Stomach (tissue), 19 donors: ENCODE data around the gene ATF3. TPM values are rescaled to one million over a fixed set of nuclear protein-coding genes. Genes with fewer than 3 reads are reported as not detected.

ENCODE experiments used
- DNase-seq, 2 donors: peaks; one replicate each; pipeline versions ENCODE4 v3.0.0 to v3.0.0-alpha.2; 2013 to 2019
- H3K27ac ChIP-seq, 5 donors: fragments of 200-600 bp in 4 of 5; sonication (generic) in 4 of 5; one replicate each; pipeline ENCODE4 v1.5.1; 2013 to 2019; ENCODE audit warnings: mild to moderate bottlenecking in 1 of 5, moderate library complexity in 1 of 5
- H3K27me3 ChIP-seq, 3 donors: fragments of 200-600 bp; sonication (generic); one replicate each; pipeline ENCODE4 v1.5.1; 2017 to 2019; ENCODE audit warnings: mixed run types in 1 of 3
- H3K36me3 ChIP-seq, 4 donors: fragments of 200-600 bp; sonication (generic); 1 replicate in 3 of 4; 2 replicates in 1 of 4; pipeline ENCODE4 v1.5.1; 2016 to 2019
- H3K4me1 ChIP-seq, 4 donors: fragments of 200-600 bp; sonication (generic); one replicate each; pipeline ENCODE4 v1.5.1; 2016 to 2019
- H3K4me3 ChIP-seq, 4 donors: fragments of 200-600 bp; sonication (generic) in 3 of 4; one replicate each; pipeline ENCODE4 v1.5.1; 2016 to 2019; ENCODE audit warnings: mild to moderate bottlenecking in 1 of 4
- H3K9me3 ChIP-seq, 4 donors: fragments of 200-600 bp; sonication (generic); one replicate each; pipeline ENCODE4 v1.5.1; 2016 to 2019
- EP300 ChIP-seq: sonication (generic); formaldehyde crosslinking; IDR thresholded peaks from one replicate; pipeline ENCODE4 v1.6.1; 2017; ENCODE audit warnings: antibody characterized with exemption
- POLR2A ChIP-seq, 4 donors: fragments of 450-650 bp; IDR thresholded peaks; one replicate each; pipeline ENCODE4 v1.6.1; 2016; ENCODE audit warnings: antibody characterized with exemption in 4 of 4, control low read depth in 2 of 4, mild to moderate bottlenecking in 1 of 4, moderate library complexity in 1 of 4
- POLR2AphosphoS5 ChIP-seq, 3 donors: sonication (generic); formaldehyde crosslinking; IDR thresholded peaks; one replicate each; pipeline ENCODE4 v1.6.1; 2016; ENCODE audit warnings: antibody characterized with exemption in 3 of 3
- WGBS, 5 donors: extraction: QIAGEN DNeasy Blood & Tissue Kit in 3 of 5; methylation state at CpG; one replicate each; pipeline versions ENCODE4 v1.1.5 to v1.1.7; 2013 to 2018; 5-methylcytosine and 5-hydroxymethylcytosine counted together
- intact Hi-C: fragments of 100-400 bp; cut with DNase I; formaldehyde crosslinking; loops from one replicate; pipeline ENCODE4 v1.15.1; 2023; ENCODE audit warnings: low total_unique reads
- long read RNA-seq, 10 donors: transcript quantifications; one replicate each; lab custom pipeline, GENCODE V29; 2026
- polyA plus RNA-seq, 3 donors: library from polyadenylated mRNA; stranded (reverse); fragments of 200-250 nt; gene quantifications; one replicate each; pipeline ENCODE4 v1.2.3, GENCODE V29; 2013
- total RNA-seq, 5 donors: library from RNA; depleted of rRNA; stranded (reverse); fragments of >200 nt; gene quantifications; one replicate each; pipeline versions ENCODE4 v1.1.0 to v1.2.3, GENCODE V29; 2014 to 2016
- TF ChIP-seq, protein P1 (sequence below), 7 experiments: fragments of 450-650 bp in 4 of 7; fragments of 200-600 bp in 3 of 7; sonication (generic) in 3 of 7; IDR thresholded peaks; one replicate each; pipeline ENCODE4 v1.5.1; 2016 to 2019; ENCODE audit warnings: antibody characterized with exemption in 7 of 7, control low read depth in 2 of 7, mild to moderate bottlenecking in 1 of 7
- donor health status: healthy with polysubstance abuse.
- donor health status: Bipolar disorder and iron deficiency.
- donor health status: healthy.

ATF3 gene
- 10 to 100 TPM in 4 of 5 donors, not detected in 1; 14.0 to 59.8 (median 24.3) TPM for total RNA-seq
- 10 to 100 TPM; 19.9 to 60.2 (median 33.0) TPM for polyA plus RNA-seq
- long read RNA-seq, donor 1, result 0 reads
- long read RNA-seq, donor 2, result 0 reads
- long read RNA-seq, donor 3, transcript ATF3-202 (4 exons, 2,033 nt), result major isoform, 15 of 36 reads
- long read RNA-seq, donor 3, transcript ATF3-210 (3 exons, 581 nt), result minor isoform, 7 of 36 reads
- long read RNA-seq, donor 3, transcript ATF3-208 (3 exons, 1,626 nt), result minor isoform, 5 of 36 reads
- long read RNA-seq, donor 3, partial matches to known transcripts, result 9 of 36 reads
- long read RNA-seq, donor 3, other reads (novel, unspliced or antisense), result 0 of 36 reads
- long read RNA-seq, donor 4, result 0 reads
- long read RNA-seq, donor 5, transcript ATF3-202 (4 exons, 2,033 nt), result major isoform, 6 of 16 reads
- long read RNA-seq, donor 5, partial matches to known transcripts, result 7 of 16 reads
- long read RNA-seq, donor 5, other reads (novel, unspliced or antisense), result 0 of 16 reads
- long read RNA-seq, donor 6, result 0 reads
- long read RNA-seq, donor 7, result 0 reads
- long read RNA-seq, donor 8, transcript ATF3-202 (4 exons, 2,033 nt), result minor isoform, 5 of 24 reads
- long read RNA-seq, donor 8, transcript ATF3-208 (3 exons, 1,626 nt), result major isoform, 8 of 24 reads
- long read RNA-seq, donor 8, partial matches to known transcripts, result 7 of 24 reads
- long read RNA-seq, donor 8, other reads (novel, unspliced or antisense), result 0 of 24 reads
- long read RNA-seq, donor 9, partial matches to known transcripts, result 0 of 7 reads
- long read RNA-seq, donor 9, other reads (novel, unspliced or antisense), result 0 of 7 reads
- long read RNA-seq, donor 10, partial matches to known transcripts, result 0 of 1 reads
- long read RNA-seq, donor 10, other reads (novel, unspliced or antisense), result 0 of 1 reads

DNA sequence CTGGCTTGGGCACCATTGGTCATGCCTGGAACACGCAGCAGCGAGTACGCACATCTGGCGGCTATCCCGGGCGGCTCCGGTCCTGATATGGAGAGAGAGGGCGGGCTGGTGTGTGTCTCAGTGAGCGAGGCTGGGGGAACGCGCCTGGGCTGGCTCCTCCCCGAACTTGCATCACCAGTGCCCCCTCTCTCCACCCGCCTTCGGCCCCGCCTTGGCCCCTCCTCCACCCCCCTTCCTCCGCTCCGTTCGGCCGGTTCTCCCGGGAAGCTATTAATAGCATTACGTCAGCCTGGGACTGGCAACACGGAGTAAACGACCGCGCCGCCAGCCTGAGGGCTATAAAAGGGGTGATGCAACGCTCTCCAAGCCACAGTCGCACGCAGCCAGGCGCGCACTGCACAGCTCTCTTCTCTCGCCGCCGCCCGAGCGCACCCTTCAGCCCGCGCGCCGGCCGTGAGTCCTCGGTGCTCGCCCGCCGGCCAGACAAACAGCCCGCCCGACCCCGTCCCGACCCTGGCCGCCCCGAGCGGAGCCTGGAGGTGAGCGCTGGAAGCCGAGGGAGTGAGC is at the start of gene ATF3:
ATF3 (plus strand) TSS at position 370 of the 567 bp plus-strand sequence. CDS start 6,261 bp downstream, outside the sequence.
- TF ChIP-seq, protein P1, sequence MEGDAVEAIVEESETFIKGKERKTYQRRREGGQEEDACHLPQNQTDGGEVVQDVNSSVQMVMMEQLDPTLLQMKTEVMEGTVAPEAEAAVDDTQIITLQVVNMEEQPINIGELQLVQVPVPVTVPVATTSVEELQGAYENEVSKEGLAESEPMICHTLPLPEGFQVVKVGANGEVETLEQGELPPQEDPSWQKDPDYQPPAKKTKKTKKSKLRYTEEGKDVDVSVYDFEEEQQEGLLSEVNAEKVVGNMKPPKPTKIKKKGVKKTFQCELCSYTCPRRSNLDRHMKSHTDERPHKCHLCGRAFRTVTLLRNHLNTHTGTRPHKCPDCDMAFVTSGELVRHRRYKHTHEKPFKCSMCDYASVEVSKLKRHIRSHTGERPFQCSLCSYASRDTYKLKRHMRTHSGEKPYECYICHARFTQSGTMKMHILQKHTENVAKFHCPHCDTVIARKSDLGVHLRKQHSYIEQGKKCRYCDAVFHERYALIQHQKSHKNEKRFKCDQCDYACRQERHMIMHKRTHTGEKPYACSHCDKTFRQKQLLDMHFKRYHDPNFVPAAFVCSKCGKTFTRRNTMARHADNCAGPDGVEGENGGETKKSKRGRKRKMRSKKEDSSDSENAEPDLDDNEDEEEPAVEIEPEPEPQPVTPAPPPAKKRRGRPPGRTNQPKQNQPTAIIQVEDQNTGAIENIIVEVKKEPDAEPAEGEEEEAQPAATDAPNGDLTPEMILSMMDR (IDR thresholded peaks at IDR 0.05), result no peak
- TF ChIP-seq POLR2AphosphoS5 (IDR thresholded peaks at IDR 0.05) (peak; percentile 98 to 100 (median 100)), EP300 (peak; percentile 32), POLR2A (IDR thresholded peaks at IDR 0.05) (peak in 2 of 4 donors; percentile 82 to 98)
- WGBS, 5 donors, result 0 to 3% (median 0%) methylated on average over 6 to 54 of the region's 54 CpGs
- Histone ChIP-seq H3K27ac (peak within 1 kb of the TSS; percentile 95 to 99 (median 99)), H3K9me3 (no peaks in the 10 kb centered on the region), H3K4me3 (peak within 1 kb of the TSS; percentile 66 to 75 (median 68)), H3K36me3 (no peaks in the 10 kb centered on the region), H3K4me1 (peaks cover 16 to 47% (median 44%) of the 10 kb centered on the region in 4 donors), H3K27me3 (peaks cover 4 to 43% (median 16%) of the 10 kb centered on the region in 3 donors)
- DNase-seq, result peak; percentile 99 to 100
- intact Hi-C loops, result no loop called here

DNA sequence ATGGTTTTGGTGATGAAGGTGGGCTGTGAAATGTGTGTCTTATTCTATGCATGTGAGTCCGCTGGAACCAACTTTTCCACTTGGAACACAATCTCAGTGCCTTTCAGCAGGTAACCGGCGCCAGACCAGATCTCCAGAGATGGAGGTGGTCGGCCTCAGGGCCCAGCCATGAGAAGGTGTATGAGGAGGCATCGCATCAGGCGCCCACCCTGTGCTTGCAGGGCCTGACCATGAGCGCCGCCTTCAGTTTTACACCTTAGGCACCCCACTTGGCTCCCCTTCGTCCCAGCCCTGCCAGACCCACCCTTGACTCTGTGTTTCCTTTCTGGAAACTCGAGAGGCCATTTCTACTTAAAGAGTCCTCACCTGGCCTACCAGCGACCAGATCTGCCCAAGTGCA is 48.6 kb upstream of the ATF3 start:
- Histone ChIP-seq H3K4me1 (peaks cover 0 to 11% (median 3%) of the 10 kb centered on the region in 4 donors), H3K4me3 (no peak overlapping the region), H3K27me3 (no peaks in the 10 kb centered on the region), H3K36me3 (no peaks in the 10 kb centered on the region), H3K27ac (peak overlapping the region in 4 of 5 donors; percentile 16 to 98 (median 94)), H3K9me3 (no peaks in the 10 kb centered on the region)
- intact Hi-C loops, result no loop called here
- TF ChIP-seq POLR2A (IDR thresholded peaks at IDR 0.05) (no peak), EP300 (no peak), POLR2AphosphoS5 (IDR thresholded peaks at IDR 0.05) (no peak)
- TF ChIP-seq, protein P1 (IDR thresholded peaks at IDR 0.05), result no peak
- DNase-seq, result no peak
- 82 to 94% (median 91%) methylated on average over 6 to 11 of the region's 11 CpGs for WGBS, 5 donors

DNA sequence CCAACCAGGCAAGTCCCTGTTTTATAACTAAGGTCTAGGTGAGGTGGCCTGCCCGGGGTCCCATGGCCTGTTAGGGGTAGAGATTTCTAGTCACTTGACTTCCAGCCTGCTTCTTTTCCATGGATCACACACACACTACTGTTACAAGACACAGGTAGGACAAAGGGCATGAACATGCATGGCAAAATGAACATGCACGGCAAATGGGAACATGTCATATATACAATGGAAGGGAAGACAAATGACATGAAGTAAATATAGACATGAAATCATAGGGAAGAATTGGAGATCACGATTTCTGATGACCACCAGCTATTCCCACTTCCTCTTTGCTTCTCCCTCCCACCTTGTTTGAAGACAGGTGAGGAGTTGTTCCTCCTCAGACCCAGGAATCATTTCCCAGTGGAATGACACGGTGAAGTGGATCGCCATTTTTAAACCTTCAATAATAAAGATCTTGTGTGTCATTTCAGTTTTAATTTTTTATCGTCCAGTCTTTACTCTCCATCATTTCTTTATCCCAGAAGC is 47.6 kb upstream of the ATF3 start:
- H3K27me3 ChIP-seq, result no peaks in the 10 kb centered on the region
- no peak overlapping the region for H3K4me3 ChIP-seq
- H3K4me1 ChIP-seq, result peaks cover 0 to 12% (median 3%) of the 10 kb centered on the region in 4 donors
- DNase-seq, result no peak
- intact Hi-C loops, result no loop called here
- no peaks in the 10 kb centered on the region for H3K9me3 ChIP-seq
- 74 to 85% (median 79%) methylated on average over 6 of the region's 6 CpGs for WGBS, 5 donors
- H3K27ac ChIP-seq, result peak overlapping the region in 4 of 5 donors; percentile 48 to 98 (median 72)
- H3K36me3 ChIP-seq, result no peaks in the 10 kb centered on the region
- TF ChIP-seq POLR2A (IDR thresholded peaks at IDR 0.05) (no peak), EP300 (no peak), POLR2AphosphoS5 (IDR thresholded peaks at IDR 0.05) (no peak)
- TF ChIP-seq, protein P1 (IDR thresholded peaks at IDR 0.05), result no peak
